Tibial nerve (tissue), 3 donors: ENCODE data around the gene SPAG9.

Experiments used
- POLR2A ChIP-seq, 2 donors: fragments of 450-650 bp; IDR thresholded peaks; one replicate each; pipeline ENCODE4 v1.6.1; 2017; ENCODE audit warnings: antibody characterized with exemption in 2 of 2, mild to moderate bottlenecking in 2 of 2, moderate library complexity in 2 of 2
- TF ChIP-seq, protein P1 (sequence below), 5 experiments: fragments of 200-600 bp in 3 of 5; fragments of 450-650 bp in 2 of 5; sonication (generic) in 3 of 5; IDR thresholded peaks; one replicate each; pipeline ENCODE4 v1.5.1; 2016 to 2019; ENCODE audit warnings: antibody characterized with exemption in 5 of 5, mild to moderate bottlenecking in 3 of 5, moderate library complexity in 2 of 5

DNA sequence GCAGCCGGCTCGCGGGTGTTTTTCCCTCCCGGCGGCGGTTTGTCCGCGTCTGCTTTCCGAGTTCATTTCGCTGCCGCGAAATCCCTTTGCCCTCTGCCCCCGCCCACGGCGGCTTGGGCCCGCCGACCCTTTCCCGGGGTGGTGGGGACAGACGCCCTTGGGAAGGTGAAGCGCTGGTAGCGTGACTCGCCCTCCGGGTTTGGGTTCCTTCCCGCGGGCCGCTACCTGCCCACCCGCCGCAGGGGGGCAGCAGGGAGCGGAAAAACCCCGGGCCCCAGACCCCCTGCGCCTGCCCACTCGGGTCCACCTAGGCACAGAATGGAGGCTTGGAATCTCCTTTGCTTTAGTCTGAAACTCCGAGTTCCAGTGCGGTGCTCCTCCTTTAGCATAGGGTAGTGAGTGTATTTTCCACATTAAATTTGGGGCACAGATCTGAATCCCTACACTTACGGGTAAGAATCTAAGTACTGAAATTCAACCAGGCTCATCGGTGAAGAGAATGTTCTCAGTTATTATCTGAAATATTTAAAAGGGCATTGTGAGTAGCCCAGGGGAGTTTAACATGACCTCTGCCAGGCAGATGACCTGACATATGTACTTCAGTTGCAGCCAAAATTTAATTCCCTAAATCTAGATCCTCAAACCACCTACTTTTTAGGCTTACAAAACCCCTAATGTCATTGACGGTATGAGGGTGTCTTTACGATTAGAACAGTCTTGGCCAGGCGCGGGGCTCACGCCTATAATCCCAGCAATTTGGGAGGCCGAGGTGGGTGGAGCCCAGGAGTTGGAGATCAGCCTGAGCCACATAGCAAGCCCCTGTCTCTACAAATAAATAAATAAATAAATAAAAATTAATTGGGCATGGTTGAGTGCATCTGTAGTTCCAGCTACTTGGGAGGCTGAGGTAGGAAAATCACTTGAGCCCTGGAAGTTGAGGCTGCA is 46.6 kb upstream of the SPAG9 start:
- TF ChIP-seq, protein P1, sequence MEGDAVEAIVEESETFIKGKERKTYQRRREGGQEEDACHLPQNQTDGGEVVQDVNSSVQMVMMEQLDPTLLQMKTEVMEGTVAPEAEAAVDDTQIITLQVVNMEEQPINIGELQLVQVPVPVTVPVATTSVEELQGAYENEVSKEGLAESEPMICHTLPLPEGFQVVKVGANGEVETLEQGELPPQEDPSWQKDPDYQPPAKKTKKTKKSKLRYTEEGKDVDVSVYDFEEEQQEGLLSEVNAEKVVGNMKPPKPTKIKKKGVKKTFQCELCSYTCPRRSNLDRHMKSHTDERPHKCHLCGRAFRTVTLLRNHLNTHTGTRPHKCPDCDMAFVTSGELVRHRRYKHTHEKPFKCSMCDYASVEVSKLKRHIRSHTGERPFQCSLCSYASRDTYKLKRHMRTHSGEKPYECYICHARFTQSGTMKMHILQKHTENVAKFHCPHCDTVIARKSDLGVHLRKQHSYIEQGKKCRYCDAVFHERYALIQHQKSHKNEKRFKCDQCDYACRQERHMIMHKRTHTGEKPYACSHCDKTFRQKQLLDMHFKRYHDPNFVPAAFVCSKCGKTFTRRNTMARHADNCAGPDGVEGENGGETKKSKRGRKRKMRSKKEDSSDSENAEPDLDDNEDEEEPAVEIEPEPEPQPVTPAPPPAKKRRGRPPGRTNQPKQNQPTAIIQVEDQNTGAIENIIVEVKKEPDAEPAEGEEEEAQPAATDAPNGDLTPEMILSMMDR (IDR thresholded peaks at IDR 0.05): peak; percentile 46 to 66 (median 60)
- TF ChIP-seq POLR2A (IDR thresholded peaks at IDR 0.05): no peak
